B cell (primary cell): ENCODE data around the gene RAB8A. TPM values are rescaled to one million over a fixed set of nuclear protein-coding genes. Genes with fewer than 3 reads are reported as not detected.

Source experiments
- ATAC-seq: fragments of 200-7000 bp; cut with Tn5 transposase; one replicate; pipeline ENCODE4 v1.10.0; 2021; ENCODE audit warnings: low read depth, mild to moderate bottlenecking, moderate number of reproducible peaks, moderate library complexity
- CTCF ChIA-PET: fragments of 350-600 bp; sonication (Branson Sonifier 250); formaldehyde crosslinking; loops from one replicate; lab custom pipeline; 2021; ENCODE audit warnings: antibody characterized with exemption, inconsistent platforms; lab: Charles Lee
- POLR2A ChIA-PET: fragments of 350-600 bp; sonication (Branson Sonifier 250); formaldehyde crosslinking; loops from one replicate; lab custom pipeline; 2021; ENCODE audit warnings: antibody characterized with exemption; lab: Charles Lee
- DNase-seq: peaks from one replicate; pipeline ENCODE4 v3.0.0; 2013
- H2AFZ ChIP-seq: 2 replicates; pipeline ENCODE4 v1.6.1; 2012; ENCODE audit warnings: mild to moderate bottlenecking, low read depth, low read length; ENCODE audit not compliant: insufficient read depth, poor library complexity, severe bottlenecking
- H3K27ac ChIP-seq, 2 donors: 1 replicate in 1 of 2; 2 replicates in 1 of 2; pipeline ENCODE4 v1.5.1; 2012 to 2013; ENCODE audit warnings: low read length in 2 of 2, mild to moderate bottlenecking in 2 of 2, moderate library complexity in 1 of 2
- H3K27me3 ChIP-seq, 4 experiments: fragments of 200-600 bp in 1 of 4; sonication (generic) in 1 of 4; replicated peaks in 1 of 4; 1 replicate in 2 of 4; 2 replicates in 2 of 4; pipeline versions ENCODE4 v1.6.1 to v1.7.0; 2013 to 2016; ENCODE audit warnings: low read length in 3 of 4, mild to moderate bottlenecking in 2 of 4, mixed read lengths in 1 of 4, moderate library complexity in 1 of 4; ENCODE audit not compliant: insufficient read depth in 4 of 4, control insufficient read depth in 3 of 4; ENCODE audit errors: control extremely low read depth in 1 of 4
- H3K36me3 ChIP-seq, 2 experiments: replicated peaks in 1 of 2; 1 replicate in 1 of 2; 2 replicates in 1 of 2; pipeline versions ENCODE4 v1.6.1 to v1.7.1; 2013; ENCODE audit warnings: low read length in 1 of 2; ENCODE audit not compliant: insufficient read depth in 2 of 2, control insufficient read depth in 1 of 2; ENCODE audit errors: control extremely low read depth in 1 of 2, extremely low read depth in 1 of 2
- H3K4me1 ChIP-seq, 2 donors: fragments of 200-600 bp in 1 of 2; sonication (generic) in 1 of 2; 1 replicate in 1 of 2; 2 replicates in 1 of 2; pipeline versions ENCODE4 v1.5.1 to v1.6.1; 2013 to 2017; ENCODE audit warnings: low read length in 2 of 2; ENCODE audit not compliant: control insufficient read depth in 2 of 2, insufficient read depth in 2 of 2
- H3K4me2 ChIP-seq: replicated peaks from 2 replicates; pipeline ENCODE3; 2012; ENCODE audit warnings: mild to moderate bottlenecking, low read depth, low read length; ENCODE audit not compliant: poor library complexity, severe bottlenecking
- H3K4me3 ChIP-seq, 5 experiments: fragments of 200-600 bp in 1 of 5; sonication (generic) in 1 of 5; 1 replicate in 3 of 5; 2 replicates in 2 of 5; pipeline versions ENCODE4 v1.5.1 to v1.7.0; 2011 to 2016; ENCODE audit warnings: low read length in 4 of 5, mild to moderate bottlenecking in 4 of 5, low read depth in 2 of 5, control low read depth in 1 of 5, moderate library complexity in 1 of 5; ENCODE audit not compliant: insufficient read depth in 1 of 5; ENCODE audit errors: control extremely low read depth in 1 of 5, extremely low read depth in 1 of 5
- H3K79me2 ChIP-seq: fragments of 200-600 bp; sonication (generic); one replicate; pipeline ENCODE4 v1.6.0; 2016; ENCODE audit warnings: low read length; ENCODE audit not compliant: control insufficient read depth, insufficient read depth
- H3K9ac ChIP-seq: fragments of 200-600 bp; sonication (generic); 2 replicates; pipeline ENCODE4 v1.6.1; 2017; ENCODE audit warnings: mild to moderate bottlenecking, low read length, moderate library complexity
- H3K9me3 ChIP-seq, 3 donors: one replicate each; pipeline versions ENCODE4 v1.6.1 to v1.7.1; 2013; ENCODE audit warnings: low read length in 2 of 3; ENCODE audit not compliant: control insufficient read depth in 2 of 3, insufficient read depth in 1 of 3; ENCODE audit errors: control extremely low read depth in 1 of 3
- H4K20me1 ChIP-seq: 2 replicates; pipeline ENCODE4 v1.6.0; 2012; ENCODE audit warnings: mild to moderate bottlenecking, low read length; ENCODE audit not compliant: insufficient read depth, control insufficient read depth, poor library complexity, severe bottlenecking
- H3K27ac Mint-ChIP-seq: one replicate; pipeline ENCODE4 v1.8.0; 2021; ENCODE audit warnings: mixed read lengths
- H3K27me3 Mint-ChIP-seq: one replicate; pipeline ENCODE4 v1.8.0; 2021; ENCODE audit warnings: mixed read lengths
- H3K4me1 Mint-ChIP-seq: one replicate; pipeline ENCODE4 v1.8.0; 2021; ENCODE audit warnings: mixed read lengths
- H3K4me3 Mint-ChIP-seq: one replicate; pipeline ENCODE4 v1.8.0; 2021; ENCODE audit warnings: mixed read lengths
- H3K9me3 Mint-ChIP-seq: one replicate; pipeline ENCODE4 v1.8.0; 2022; ENCODE audit warnings: mixed read lengths; ENCODE audit not compliant: insufficient read depth
- EZH2 ChIP-seq: IDR thresholded peaks from 2 replicates; pipeline ENCODE4 v1.6.1; 2012; ENCODE audit warnings: borderline replicate concordance, low read depth, mild to moderate bottlenecking, moderate library complexity, low read length; ENCODE audit not compliant: insufficient read depth, poor library complexity, severe bottlenecking
- WGBS: methylation state at CpG from one replicate; pipeline ENCODE4 v1.1.5; 2013; ENCODE audit warnings: missing lambda C conversion rate; ENCODE audit not compliant: insufficient coverage; 5-methylcytosine and 5-hydroxymethylcytosine counted together
- intact Hi-C: fragments of 100-400 bp; cut with micrococcal nuclease; formaldehyde crosslinking; loops from one replicate; pipeline ENCODE4 v1.10.0; 2022
- polyA plus RNA-seq: library from polyadenylated mRNA; depleted of rRNA; stranded (reverse); fragments of >200 nt; gene quantifications from 2 replicates; pipeline ENCODE4 v1.2.3, GENCODE V29; 2012
- total RNA-seq, 2 donors: library from RNA; stranded (reverse); fragments of 120-200 nt in 1 of 2; gene quantifications; 1 replicate in 1 of 2; 2 replicates in 1 of 2; pipeline versions ENCODE4 v1.2.3 to v1.2.4, GENCODE V29; 2013 to 2022
- TF ChIP-seq, protein P1 (sequence below): fragments of 200-600 bp; IDR thresholded peaks from one replicate; pipeline ENCODE4 v1.8.0; 2022; ENCODE audit warnings: antibody characterized with exemption, mild to moderate bottlenecking

The RAB8A gene
- total and polyA plus RNA-seq, 2 donors (not counting 1 experiment from before 2014, with no cell fraction given) = 65.5 to 117 TPM

DNA sequence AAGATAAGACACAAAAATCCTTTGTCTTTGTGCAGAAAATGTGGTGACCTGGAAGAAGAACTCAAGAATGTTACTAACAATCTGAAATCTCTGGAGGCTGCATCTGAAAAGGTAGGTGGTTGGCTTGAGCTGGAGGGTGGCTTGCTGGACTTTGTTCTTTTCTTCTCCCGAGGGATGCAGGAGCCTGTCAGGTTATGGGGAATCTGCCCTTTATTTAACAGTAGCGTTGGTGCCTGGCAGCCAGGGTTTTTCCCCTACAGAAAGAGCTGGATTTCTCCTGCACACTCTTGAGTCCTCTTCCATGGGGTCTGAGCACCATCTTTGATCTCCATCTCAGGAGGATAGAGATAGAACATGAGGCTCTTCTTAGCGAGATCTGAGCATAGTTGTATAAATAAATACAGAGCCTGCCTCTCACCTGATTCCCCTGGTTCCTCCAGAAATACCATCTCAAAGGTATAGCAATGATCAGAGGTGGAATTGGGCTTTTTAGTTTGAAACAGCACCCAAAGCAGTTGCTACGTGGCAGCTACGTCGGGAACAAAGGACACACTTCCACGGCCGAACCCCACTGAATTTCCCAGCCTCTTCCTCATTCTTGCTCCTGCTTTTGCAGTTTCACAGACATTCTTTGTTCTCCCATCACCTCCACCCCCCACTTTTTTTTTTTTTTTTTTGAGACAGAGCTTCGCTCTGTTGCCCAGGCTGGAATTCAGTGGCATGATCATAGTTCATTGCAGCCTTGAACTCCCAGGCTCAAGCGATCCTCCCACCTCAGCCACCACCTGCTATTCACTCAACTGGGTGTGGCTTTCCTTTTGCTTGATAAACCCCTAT, 22.5 kb upstream of the RAB8A start:
- no peak overlapping the region for H3K27ac Mint-ChIP-seq
- ChIA-PET POLR2A (interaction anchor here (1.1 kb wide), 1 partner anchor 19 kb away, joined by 6 read pairs; no protein-coding TSS in a partner anchor), CTCF (interaction anchor here (0.7 to 6.9 kb wide), 4 partner anchors 11 to 285 kb away, joined by 3 to 57 read pairs (median 4); no protein-coding TSS in a partner anchor)
- no peak for DNase-seq
- 95% methylated on average over 7 of the region's 10 CpGs for WGBS
- Histone ChIP-seq H3K9ac (no peak overlapping the region), H3K27me3 (no peaks in the 10 kb centered on the region), H2AFZ (no peak overlapping the region), H3K4me1 (peaks cover 18 to 27% of the 10 kb centered on the region in 2 donors), H3K4me3 (no peak overlapping the region), H3K27ac (no peak overlapping the region), H4K20me1 (peaks cover 56% of the 10 kb centered on the region), H3K36me3 (peaks cover 10 to 88% of the 10 kb centered on the region in 2 experiments), H3K9me3 (no peaks in the 10 kb centered on the region), H3K4me2 (no peak overlapping the region), H3K79me2 (peaks cover 84% of the 10 kb centered on the region)
- H3K4me3 Mint-ChIP-seq = no peak overlapping the region
- ATAC-seq = no peak
- TF ChIP-seq EZH2 = no peak
- TF ChIP-seq, protein P1, sequence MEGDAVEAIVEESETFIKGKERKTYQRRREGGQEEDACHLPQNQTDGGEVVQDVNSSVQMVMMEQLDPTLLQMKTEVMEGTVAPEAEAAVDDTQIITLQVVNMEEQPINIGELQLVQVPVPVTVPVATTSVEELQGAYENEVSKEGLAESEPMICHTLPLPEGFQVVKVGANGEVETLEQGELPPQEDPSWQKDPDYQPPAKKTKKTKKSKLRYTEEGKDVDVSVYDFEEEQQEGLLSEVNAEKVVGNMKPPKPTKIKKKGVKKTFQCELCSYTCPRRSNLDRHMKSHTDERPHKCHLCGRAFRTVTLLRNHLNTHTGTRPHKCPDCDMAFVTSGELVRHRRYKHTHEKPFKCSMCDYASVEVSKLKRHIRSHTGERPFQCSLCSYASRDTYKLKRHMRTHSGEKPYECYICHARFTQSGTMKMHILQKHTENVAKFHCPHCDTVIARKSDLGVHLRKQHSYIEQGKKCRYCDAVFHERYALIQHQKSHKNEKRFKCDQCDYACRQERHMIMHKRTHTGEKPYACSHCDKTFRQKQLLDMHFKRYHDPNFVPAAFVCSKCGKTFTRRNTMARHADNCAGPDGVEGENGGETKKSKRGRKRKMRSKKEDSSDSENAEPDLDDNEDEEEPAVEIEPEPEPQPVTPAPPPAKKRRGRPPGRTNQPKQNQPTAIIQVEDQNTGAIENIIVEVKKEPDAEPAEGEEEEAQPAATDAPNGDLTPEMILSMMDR = no peak
- intact Hi-C loops = no loop called here
- no peaks in the 10 kb centered on the region for H3K27me3 Mint-ChIP-seq
- H3K4me1 Mint-ChIP-seq = peaks cover 25% of the 10 kb centered on the region
- H3K9me3 Mint-ChIP-seq = no peaks in the 10 kb centered on the region
